ENCODE data around the gene KRT85. TPM values are rescaled to one million over a fixed set of nuclear protein-coding genes. Genes with fewer than 3 reads are reported as not detected.

The KRT85 gene
- total RNA-seq, 1 donor from 2014 or later = not detected

DNA sequence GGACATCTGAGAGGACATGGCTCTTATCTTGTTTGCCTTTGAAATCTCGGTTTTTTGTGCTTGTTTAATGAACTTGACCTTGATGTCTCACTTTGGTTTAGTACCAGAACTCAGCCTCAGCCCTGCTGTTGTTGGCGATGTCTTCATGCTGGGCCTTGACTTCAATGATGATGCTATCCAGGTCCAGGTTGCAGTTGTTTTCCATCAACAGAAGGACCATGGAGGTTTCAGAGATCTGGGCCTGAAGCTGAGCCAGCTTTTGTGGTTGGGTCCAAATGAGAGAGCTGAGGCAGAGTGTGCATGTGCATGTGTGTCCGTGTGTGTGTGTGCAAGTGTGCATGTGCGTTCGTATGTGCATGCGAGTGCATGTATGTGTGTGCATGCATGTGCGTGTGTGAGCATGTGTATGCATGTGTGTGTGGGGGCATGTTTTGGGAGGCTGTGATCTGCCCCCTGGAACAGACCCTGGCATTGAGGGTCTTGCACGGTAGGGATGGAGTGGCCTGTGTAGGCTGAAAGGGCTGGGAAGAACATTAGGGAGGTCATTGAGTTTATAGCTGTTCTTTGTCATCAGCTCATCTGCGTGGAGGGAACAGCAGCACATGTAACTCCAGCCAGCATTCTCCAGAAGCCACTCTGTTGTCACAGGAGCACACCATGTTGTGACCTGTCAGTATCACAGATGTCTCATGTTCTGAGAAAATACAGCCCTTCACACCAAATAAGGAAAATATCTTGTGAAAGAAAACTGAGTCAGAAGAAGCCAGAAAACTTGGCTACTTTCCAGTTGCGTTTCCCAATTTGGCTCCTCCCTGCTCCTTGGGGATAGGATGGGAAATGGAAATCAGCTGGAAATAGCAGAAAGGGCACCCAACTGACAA, 48.8 kb upstream of the KRT85 start:
- H4K20me1 ChIP-seq (ENCODE audit: insufficient read depth, low read length) = no peaks in the 10 kb centered on the region
- no peak overlapping the region for H3K4me3 Mint-ChIP-seq (ENCODE audit: unreplicated experiment)
- peaks cover 3% of the 10 kb centered on the region for H3K9me3 Mint-ChIP-seq (ENCODE audit: unreplicated experiment)
- no peaks in the 10 kb centered on the region for H3K9me3 ChIP-seq (ENCODE audit: insufficient read depth, low read depth, low read length)
- H3K4me1 Mint-ChIP-seq (ENCODE audit: low read depth, unreplicated experiment) = peaks cover 31% of the 10 kb centered on the region
- TF ChIP-seq EZH2 (IDR thresholded peaks at IDR 0.05; ENCODE audit: insufficient read depth, low read length) = no peak
- TF ChIP-seq CTCF (IDR thresholded peaks at IDR 0.05; ENCODE audit: insufficient read depth, low read depth, low read length) = no peak
- no peak overlapping the region for H2AFZ ChIP-seq (ENCODE audit: low read depth, low read length)
- no peaks in the 10 kb centered on the region for H3K36me3 Mint-ChIP-seq (ENCODE audit: low read depth, unreplicated experiment)
- H3K4me2 ChIP-seq (ENCODE audit: low read length) = no peak overlapping the region
- H3K79me2 ChIP-seq (ENCODE audit: insufficient read depth, low read length) = no peaks in the 10 kb centered on the region
- H3K4me1 ChIP-seq (ENCODE audit: insufficient read depth, low read length) = peaks cover 9% of the 10 kb centered on the region
- no peak for FAIRE-seq
- DNase-seq (ENCODE audit: low read depth) = peak; percentile 55
- H3K27me3 ChIP-seq (ENCODE audit: insufficient read depth, low read length) = no peaks in the 10 kb centered on the region
- H3K27ac ChIP-seq (ENCODE audit: low read depth, low read length) = no peak overlapping the region
- H3K36me3 ChIP-seq (ENCODE audit: insufficient read depth, low read length) = no peaks in the 10 kb centered on the region
- peaks cover 17% of the 10 kb centered on the region for H3K27me3 Mint-ChIP-seq (ENCODE audit: low read depth, unreplicated experiment)
- H3K4me3 ChIP-seq (ENCODE audit: insufficient read depth, low read depth, low read length) = no peak overlapping the region
- no peak overlapping the region for H3K9ac ChIP-seq (ENCODE audit: low read length)
- H3K27ac Mint-ChIP-seq (ENCODE audit: unreplicated experiment) = no peak overlapping the region

DNA sequence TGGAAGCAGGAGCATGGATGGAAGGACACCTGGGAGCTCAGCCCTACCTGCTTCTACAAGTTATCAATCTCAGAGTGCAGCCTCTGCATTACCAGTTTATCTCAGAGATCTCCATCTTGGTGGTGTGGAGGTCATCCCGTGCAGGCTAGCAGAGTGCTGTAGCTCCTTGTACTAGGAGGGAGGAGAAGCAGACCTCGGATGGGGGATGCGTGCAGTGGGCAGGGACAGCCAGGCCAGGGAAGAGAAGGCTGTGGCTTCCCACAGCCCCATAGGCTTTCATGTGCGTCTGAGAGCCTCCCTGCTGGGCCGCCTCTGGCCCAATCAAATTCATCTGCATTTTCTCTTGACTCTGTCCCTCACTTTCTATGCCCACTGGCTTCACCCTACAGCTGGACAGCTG, 47.7 kb upstream of the KRT85 start:
- TF ChIP-seq EZH2 (IDR thresholded peaks at IDR 0.05; ENCODE audit: insufficient read depth, low read length) = no peak
- H3K27me3 ChIP-seq (ENCODE audit: insufficient read depth, low read length) = no peaks in the 10 kb centered on the region
- H2AFZ ChIP-seq (ENCODE audit: low read depth, low read length) = no peak overlapping the region
- no peaks in the 10 kb centered on the region for H4K20me1 ChIP-seq (ENCODE audit: insufficient read depth, low read length)
- Mint-ChIP-seq H3K9me3 (ENCODE audit: unreplicated experiment) (peaks cover 8% of the 10 kb centered on the region), H3K36me3 (ENCODE audit: low read depth, unreplicated experiment) (no peaks in the 10 kb centered on the region), H3K4me3 (ENCODE audit: unreplicated experiment) (no peak overlapping the region), H3K27ac (ENCODE audit: unreplicated experiment) (no peak overlapping the region), H3K27me3 (ENCODE audit: low read depth, unreplicated experiment) (peaks cover 21% of the 10 kb centered on the region), H3K4me1 (ENCODE audit: low read depth, unreplicated experiment) (peaks cover 26% of the 10 kb centered on the region)
- H3K36me3 ChIP-seq (ENCODE audit: insufficient read depth, low read length) = no peaks in the 10 kb centered on the region
- DNase-seq (ENCODE audit: low read depth) = no peak
- no peak overlapping the region for H3K4me2 ChIP-seq (ENCODE audit: low read length)
- no peak overlapping the region for H3K27ac ChIP-seq (ENCODE audit: low read depth, low read length)
- H3K4me1 ChIP-seq (ENCODE audit: insufficient read depth, low read length) = peaks cover 9% of the 10 kb centered on the region
- H3K79me2 ChIP-seq (ENCODE audit: insufficient read depth, low read length) = no peaks in the 10 kb centered on the region
- H3K9me3 ChIP-seq (ENCODE audit: insufficient read depth, low read depth, low read length) = no peaks in the 10 kb centered on the region
- H3K4me3 ChIP-seq (ENCODE audit: insufficient read depth, low read depth, low read length) = no peak overlapping the region
- H3K9ac ChIP-seq (ENCODE audit: low read length) = no peak overlapping the region
- no peak for FAIRE-seq

GRCh38 chr12:52413782-52414345, 46.6 kb upstream of the KRT85 start:
- H3K36me3 ChIP-seq (ENCODE audit: insufficient read depth, low read length) = no peaks in the 10 kb centered on the region
- H3K27me3 Mint-ChIP-seq (ENCODE audit: low read depth, unreplicated experiment) = peaks cover 21% of the 10 kb centered on the region
- H3K4me3 Mint-ChIP-seq (ENCODE audit: unreplicated experiment) = no peak overlapping the region
- no peaks in the 10 kb centered on the region for H4K20me1 ChIP-seq (ENCODE audit: insufficient read depth, low read length)
- FAIRE-seq = no peak
- H3K9me3 ChIP-seq (ENCODE audit: insufficient read depth, low read depth, low read length) = no peaks in the 10 kb centered on the region
- H3K4me3 ChIP-seq (ENCODE audit: insufficient read depth, low read depth, low read length) = no peak overlapping the region
- H3K27ac Mint-ChIP-seq (ENCODE audit: unreplicated experiment) = no peak overlapping the region
- DNase-seq (ENCODE audit: low read depth) = no peak
- H3K27ac ChIP-seq (ENCODE audit: low read depth, low read length) = no peak overlapping the region
- no peak overlapping the region for H3K4me2 ChIP-seq (ENCODE audit: low read length)
- H3K27me3 ChIP-seq (ENCODE audit: insufficient read depth, low read length) = no peaks in the 10 kb centered on the region
- H2AFZ ChIP-seq (ENCODE audit: low read depth, low read length) = no peak overlapping the region
- no peak overlapping the region for H3K9ac ChIP-seq (ENCODE audit: low read length)
- peaks cover 9% of the 10 kb centered on the region for H3K4me1 ChIP-seq (ENCODE audit: insufficient read depth, low read length)
- no peak for TF ChIP-seq EZH2 (IDR thresholded peaks at IDR 0.05; ENCODE audit: insufficient read depth, low read length)
- TF ChIP-seq CTCF (IDR thresholded peaks at IDR 0.05; ENCODE audit: insufficient read depth, low read depth, low read length) = no peak
- H3K4me1 Mint-ChIP-seq (ENCODE audit: low read depth, unreplicated experiment) = peaks cover 15% of the 10 kb centered on the region
- no peaks in the 10 kb centered on the region for H3K36me3 Mint-ChIP-seq (ENCODE audit: low read depth, unreplicated experiment)
- peaks cover 8% of the 10 kb centered on the region for H3K9me3 Mint-ChIP-seq (ENCODE audit: unreplicated experiment)
- H3K79me2 ChIP-seq (ENCODE audit: insufficient read depth, low read length) = no peaks in the 10 kb centered on the region

Data from astrocyte (in vitro differentiated cells and primary cell).